Hematopoietic multipotent progenitor cell treated with erythropoietin and hydrocortisone succinate and interleukin-3 and kit ligand, for 8 days (in vitro differentiated cells): ENCODE data around the gene PLXNC1.
A peak's percentile ranks its signal among the peaks of the same experiment; 100 is the strongest.

ENCODE experiments used
- DNase-seq: peaks from one replicate; pipeline ENCODE4 v3.0.0-alpha.2; 2015

PLXNC1 gene

GRCh38 chr12:94244165-94245133 lies 96.1 kb downstream of the PLXNC1 start:
- peak; percentile 72 for DNase-seq

- DNase-seq: no peak
Observed at GRCh38 chr12:94245631-94246383, 97.4 kb downstream of the PLXNC1 start.

- no peak for DNase-seq
Observed at GRCh38 chr12:94247246-94247645, 98.9 kb downstream of the PLXNC1 start.

- no peak for DNase-seq
Observed at GRCh38 chr12:94248582-94248981, 100.2 kb downstream of the PLXNC1 start.

GRCh38 chr12:94250130-94250529 lies 101.8 kb downstream of the PLXNC1 start:
- DNase-seq: no peak

GRCh38 chr12:94254270-94254669 lies 105.9 kb downstream of the PLXNC1 start:
- DNase-seq: no peak

GRCh38 chr12:94255006-94255405 lies 106.6 kb downstream of the PLXNC1 start:
- no peak for DNase-seq

GRCh38 chr12:94255428-94255827 lies 107.1 kb downstream of the PLXNC1 start:
- no peak for DNase-seq

GRCh38 chr12:94258593-94258992 lies 110.2 kb downstream of the PLXNC1 start:
- no peak for DNase-seq

GRCh38 chr12:94260017-94260416 lies 111.6 kb downstream of the PLXNC1 start:
- no peak for DNase-seq

GRCh38 chr12:94260717-94261116 lies 112.3 kb downstream of the PLXNC1 start:
- DNase-seq: no peak

- DNase-seq: no peak
Observed at GRCh38 chr12:94261119-94261518, 112.7 kb downstream of the PLXNC1 start.

- no peak for DNase-seq
Observed at GRCh38 chr12:94261786-94262185, 113.4 kb downstream of the PLXNC1 start.

GRCh38 chr12:94262228-94263010 lies 114.0 kb downstream of the PLXNC1 start:
- DNase-seq: peak; percentile 60

GRCh38 chr12:94263011-94263811 lies 114.8 kb downstream of the PLXNC1 start:
- DNase-seq: peak; percentile 13

- no peak for DNase-seq
Observed at GRCh38 chr12:94263905-94264561, 115.7 kb downstream of the PLXNC1 start.

- DNase-seq: no peak
Observed at GRCh38 chr12:94264736-94265485, 116.5 kb downstream of the PLXNC1 start.

- no peak for DNase-seq
Observed at GRCh38 chr12:94265539-94265938, 117.2 kb downstream of the PLXNC1 start.

- no peak for DNase-seq
Observed at GRCh38 chr12:94265966-94266745, 117.8 kb downstream of the PLXNC1 start.
